SU-DHL-6 (cell line): ENCODE results near the gene NSMCE1.

ENCODE experiments used
- CTCF ChIP-seq: fragments of 200-600 bp; sonication (generic); IDR thresholded peaks from one replicate; pipeline ENCODE4 v1.5.1; 2017; ENCODE audit warnings: antibody characterized with exemption, mild to moderate bottlenecking, low read length, moderate library complexity; ENCODE audit not compliant: insufficient read depth, poor library complexity, severe bottlenecking
- EZH2phosphoT487 ChIP-seq: fragments of 200-600 bp; sonication (generic), shearing (Covaris generic); conservative IDR thresholded peaks from 2 replicates; pipeline ENCODE4 v1.6.1; 2018; ENCODE audit warnings: mild to moderate bottlenecking, antibody characterized with exemption, low read length, moderate library complexity, mixed read lengths

GRCh38 chr16:27226976-27227705 is 41.4 kb downstream of the NSMCE1 start:
- no peak for TF ChIP-seq CTCF
- TF ChIP-seq EZH2phosphoT487: no peak
